ENCODE measurements around the gene LTBP1.

- TF ChIP-seq CTCF (conservative IDR thresholded peaks at IDR 0.05) (no peak), EZH2 (IDR thresholded peaks at IDR 0.05; ENCODE audit: low read depth) (no peak)
These were observed 6.3 kb upstream of the LTBP1 start for GRCh38 chr2:32940316-32940997.
